ENCODE data around the gene PPP1R9A.

Gene PPP1R9A

GRCh38 chr7:95035295-95035694, 127.9 kb downstream of the PPP1R9A start:
- DNase-seq (ENCODE audit: low read depth) = no peak

GRCh38 chr7:95041031-95041430, 133.6 kb downstream of the PPP1R9A start:
- DNase-seq (ENCODE audit: low read depth) = no peak

DNA sequence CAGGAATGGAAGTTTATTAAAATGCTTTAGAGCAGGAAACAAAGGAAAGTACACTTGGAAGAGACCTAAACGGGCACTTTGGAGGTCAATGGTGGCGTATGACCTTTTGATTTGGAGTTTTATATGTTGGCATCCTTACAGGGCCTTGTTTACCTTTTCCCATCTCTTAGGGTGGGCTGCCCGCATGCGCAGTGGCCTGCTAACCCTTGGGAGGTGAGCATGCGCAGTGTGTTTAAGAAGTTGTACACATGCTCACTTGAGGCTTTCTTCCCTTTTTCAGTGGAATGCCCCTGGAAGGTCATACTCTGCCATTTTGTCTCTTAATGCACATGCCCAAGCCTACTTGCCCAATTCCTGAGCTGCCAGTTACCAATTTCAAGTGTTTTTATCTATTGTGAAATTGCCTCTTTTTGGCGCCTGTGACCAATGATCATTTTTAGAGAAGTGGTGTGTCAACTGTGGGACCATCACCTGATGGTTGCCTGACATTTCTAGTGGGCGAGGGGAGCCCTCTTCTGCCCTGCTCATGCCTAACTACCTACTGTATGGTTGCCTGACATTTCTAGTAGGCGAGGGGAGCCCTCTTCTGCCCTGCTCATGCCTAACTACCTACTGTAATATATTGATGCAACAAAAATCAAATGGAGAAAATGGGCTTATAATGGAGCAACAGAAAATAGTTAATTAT, 138.0 kb downstream of the PPP1R9A start:
- peak; percentile 30 for DNase-seq (ENCODE audit: low read depth)

- peak; percentile 8 for DNase-seq (ENCODE audit: low read depth)
These were observed 139.3 kb downstream of the PPP1R9A start for GRCh38 chr7:95046494-95047240.

DNA sequence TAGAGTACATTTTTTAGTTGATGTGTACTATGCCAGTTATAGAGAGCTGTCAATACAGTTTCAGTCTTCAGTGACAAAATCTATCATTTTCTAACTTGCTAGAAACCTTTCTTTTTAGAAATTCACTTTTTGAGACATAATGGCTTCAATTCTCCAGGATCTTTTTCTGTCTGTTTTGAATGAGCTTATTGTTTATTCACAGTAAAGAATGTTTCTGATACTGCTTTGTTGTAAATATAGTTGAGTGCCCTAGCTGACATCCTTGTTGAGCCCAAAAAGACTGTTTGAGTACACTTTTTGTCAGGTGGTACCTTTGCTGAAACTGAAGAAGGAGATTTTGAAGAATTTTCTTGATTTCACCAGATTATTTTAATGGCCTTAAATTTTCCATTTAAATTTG, 139.9 kb downstream of the PPP1R9A start:
- no peak for DNase-seq (ENCODE audit: low read depth)

- DNase-seq (ENCODE audit: low read depth) = no peak
These were observed 145.2 kb downstream of the PPP1R9A start for GRCh38 chr7:95052566-95053094.

DNA sequence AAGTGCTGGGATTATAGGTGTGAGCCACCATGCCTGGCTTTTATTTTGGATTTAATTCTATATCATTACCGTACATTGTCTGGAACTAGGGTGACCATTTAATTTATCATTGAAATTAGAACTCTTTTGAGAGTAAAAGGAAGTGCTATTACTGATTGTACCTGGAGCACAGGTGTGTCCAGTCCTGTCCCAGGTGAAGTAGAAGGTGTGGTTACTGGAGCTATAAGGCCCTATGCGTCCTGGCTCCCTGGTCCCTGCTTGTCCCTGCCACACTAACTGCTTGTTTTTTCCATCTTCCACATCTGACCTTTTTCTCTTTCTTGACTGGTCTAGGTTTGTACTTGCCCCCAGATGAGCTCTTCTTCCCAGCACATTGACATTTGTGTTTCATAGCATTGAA, 147.0 kb downstream of the PPP1R9A start:
- no peak for DNase-seq (ENCODE audit: low read depth)

GRCh38 chr7:95055295-95055694, 147.9 kb downstream of the PPP1R9A start:
- no peak for DNase-seq (ENCODE audit: low read depth)

DNA sequence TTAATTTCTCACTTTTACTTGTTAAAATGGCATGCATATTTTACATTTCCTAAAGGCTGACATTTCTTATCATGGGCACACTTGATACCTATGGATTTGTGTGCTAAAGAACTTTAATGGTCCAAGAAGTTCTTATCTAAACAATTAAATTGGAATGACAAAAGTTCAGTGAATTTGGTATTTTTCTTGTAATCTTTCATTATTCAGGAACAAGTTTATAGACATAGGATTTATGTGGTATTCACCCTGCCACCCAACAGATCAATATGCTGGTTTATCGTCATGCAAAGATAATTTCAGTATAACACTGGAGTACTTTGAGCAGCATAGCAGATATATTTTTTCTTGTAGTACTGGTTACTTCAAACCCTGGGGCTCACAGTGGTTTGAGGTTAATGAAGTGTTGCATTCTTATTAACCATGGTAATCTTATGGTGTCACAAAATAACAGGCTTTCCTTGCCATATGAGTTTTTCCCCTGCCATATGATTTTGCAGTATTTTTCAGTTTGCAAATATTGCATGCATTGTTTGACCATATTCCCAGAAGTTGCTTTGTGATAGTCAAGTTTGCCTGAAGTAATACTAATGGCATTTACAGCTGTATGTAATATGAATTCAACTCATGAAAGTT, 148.8 kb downstream of the PPP1R9A start:
- no peak for DNase-seq (ENCODE audit: low read depth)

GRCh38 chr7:95056901-95057300, 149.5 kb downstream of the PPP1R9A start:
- no peak for DNase-seq (ENCODE audit: low read depth)

- DNase-seq (ENCODE audit: low read depth) = peak; percentile 60
These were observed 152.5 kb downstream of the PPP1R9A start for GRCh38 chr7:95059842-95060313.

- DNase-seq (ENCODE audit: low read depth) = no peak
These were observed 155.5 kb downstream of the PPP1R9A start for GRCh38 chr7:95062901-95063300.

GRCh38 chr7:95066737-95067530, 159.5 kb downstream of the PPP1R9A start:
- peak; percentile 43 for DNase-seq (ENCODE audit: low read depth)

- peak; percentile 3 for DNase-seq (ENCODE audit: low read depth)
These were observed 181.3 kb downstream of the PPP1R9A start for GRCh38 chr7:95088536-95089215.

GRCh38 chr7:95089414-95090315, 182.3 kb downstream of the PPP1R9A start:
- no peak for DNase-seq (ENCODE audit: low read depth)

DNA sequence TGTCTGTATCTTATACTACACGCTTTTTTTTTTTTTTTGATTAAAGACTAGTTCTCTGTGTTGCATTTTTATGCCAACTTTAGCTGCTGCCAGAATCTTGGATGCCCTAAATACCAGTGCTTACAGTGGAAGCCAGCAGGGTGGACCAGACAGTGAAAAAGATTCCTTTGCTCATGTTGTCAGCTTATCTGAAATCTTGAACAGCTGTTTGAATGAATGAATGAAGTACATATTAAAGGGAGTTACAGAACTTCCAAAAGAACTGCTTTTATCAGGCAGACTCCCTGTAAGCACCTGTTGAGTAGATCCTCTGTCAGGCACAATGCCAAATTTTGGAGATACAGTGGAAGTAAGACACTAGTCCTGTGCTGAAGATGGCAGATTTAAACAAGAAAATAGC, 184.9 kb downstream of the PPP1R9A start:
- DNase-seq (ENCODE audit: low read depth) = peak; percentile 6

- DNase-seq (ENCODE audit: low read depth) = no peak
These were observed 188.0 kb downstream of the PPP1R9A start for GRCh38 chr7:95095259-95095965.

GRCh38 chr7:95095966-95096540, 188.7 kb downstream of the PPP1R9A start:
- DNase-seq (ENCODE audit: low read depth) = peak; percentile 69

DNA sequence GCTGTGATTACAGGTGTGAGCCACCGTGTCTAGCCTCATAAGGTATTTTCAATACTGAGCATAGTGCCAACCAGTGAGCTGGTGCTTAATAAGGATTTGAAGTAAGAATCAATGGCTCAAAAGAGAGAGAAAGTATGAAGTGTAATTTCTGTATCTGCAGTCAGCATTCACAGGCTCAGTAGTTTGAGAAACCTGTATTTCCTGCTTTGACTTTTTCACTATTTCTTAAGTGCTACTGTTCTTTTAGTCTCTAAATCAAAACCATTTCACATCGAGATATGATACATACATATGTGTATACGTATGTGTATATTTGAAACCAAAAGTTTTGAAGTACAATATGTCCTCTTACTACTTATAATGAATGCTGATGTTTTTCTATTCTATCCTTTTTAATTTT, 189.9 kb downstream of the PPP1R9A start:
- no peak for DNase-seq (ENCODE audit: low read depth)

Data from amniotic epithelial cell (primary cell).